K562 treated with DMSO at 1 percent for 4 hours (cell line): Measurements from ENCODE around the gene CREB3L2. TPM values are rescaled to one million over a fixed set of nuclear protein-coding genes. Genes with fewer than 3 reads are reported as not detected.

Experiments
- total RNA-seq: library from RNA; unstranded; fragments of 300-600 nt; gene quantifications from 2 replicates; pipeline ENCODE4 v1.2.3, GENCODE V29; 2022; ENCODE audit not compliant: insufficient read depth

CREB3L2 gene
- total RNA-seq = 12.0 and 14.8 TPM in 2 replicates

GRCh38 chr7:138001529-138002095 lies at the start of gene CREB3L2:
Gene CREB3L2, minus strand, starts transcription at chr7:138002086. Its CDS starts 381 bp downstream, at chr7:138001705.

DNA sequence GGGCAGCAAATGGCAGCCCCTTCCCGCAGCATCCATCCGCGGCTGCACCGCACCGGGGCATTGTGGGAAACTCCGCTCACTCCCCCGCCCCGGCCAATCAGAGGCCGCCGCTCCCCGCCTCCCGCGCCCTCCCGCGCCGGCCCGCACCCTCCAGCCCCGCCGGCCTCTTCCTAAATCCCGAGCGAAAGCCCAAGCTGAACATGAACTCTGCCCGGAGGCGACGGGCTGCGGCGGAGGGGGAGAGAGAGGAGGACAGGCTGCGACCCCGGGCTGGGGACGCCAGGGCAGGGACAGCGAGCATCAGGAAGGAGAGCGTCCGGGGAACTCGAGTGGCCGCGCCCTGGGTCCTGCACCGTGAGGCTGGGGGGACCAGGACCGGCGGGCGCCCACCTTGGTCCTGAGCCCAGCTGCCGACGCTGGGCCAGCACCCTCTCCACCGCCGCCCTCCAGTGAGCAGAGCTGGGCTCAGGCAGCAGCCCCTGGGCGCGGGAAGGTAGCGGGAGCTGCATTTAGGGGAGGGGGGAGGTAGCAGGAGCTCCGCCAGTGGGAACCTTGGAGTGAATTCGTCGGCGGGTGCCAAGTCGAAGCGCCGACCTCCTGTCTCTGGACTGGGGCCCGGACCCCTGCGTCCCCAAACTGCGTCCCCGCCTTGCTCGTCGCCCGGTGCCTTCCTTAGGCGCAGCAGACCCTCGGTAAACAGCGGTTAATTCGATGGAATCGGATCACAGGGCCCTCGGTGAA lies 154.9 kb downstream of the CREB3L2 start, which contains the start of gene DGKI:
DGKI (minus strand) TSS at position 148 of the 741 bp plus-strand sequence.

Other genes starting within 250 kb of the CREB3L2 start
- not detected in 2 replicates for gene DGKI, start 155.1 kb downstream of the CREB3L2 start, total RNA-seq
- gene AKR1D1, start 74.4 kb upstream of the CREB3L2 start, total RNA-seq = not detected in 2 replicates